Colonic mucosa (tissue), 4 donors: ENCODE results near the gene SKAP2. TPM values are rescaled to one million over a fixed set of nuclear protein-coding genes. Genes with fewer than 3 reads are reported as not detected.

Source experiments
- DNase-seq: peaks from one replicate; pipeline ENCODE4 v3.0.0-alpha.2; 2020
- H3K27ac ChIP-seq: fragments of 200-600 bp; one replicate; pipeline ENCODE4 v1.8.0; 2021
- H3K27me3 ChIP-seq: fragments of 200-600 bp; one replicate; pipeline ENCODE4 v1.8.0; 2021
- H3K36me3 ChIP-seq: fragments of 200-600 bp; one replicate; pipeline ENCODE4 v1.8.0; 2021
- H3K4me1 ChIP-seq: fragments of 200-600 bp; one replicate; pipeline ENCODE4 v1.8.0; 2021; ENCODE audit warnings: mild to moderate bottlenecking
- H3K4me3 ChIP-seq: fragments of 200-600 bp; one replicate; pipeline ENCODE4 v1.8.0; 2021
- H3K9ac ChIP-seq, 2 donors: one replicate each; pipeline ENCODE4 v1.7.0; 2013; ENCODE audit warnings: control low read depth in 2 of 2, low read depth in 2 of 2, low read length in 2 of 2
- H3K9me3 ChIP-seq: fragments of 200-600 bp; one replicate; pipeline ENCODE4 v1.8.0; 2021
- intact Hi-C: fragments of 100-400 bp; cut with DNase I; formaldehyde crosslinking; loops from one replicate; pipeline ENCODE4 v1.14.1; 2022
- total RNA-seq, 2 donors: library from RNA; stranded (reverse); fragmentation: NEBNext Ultra II Directional in 1 of 2; extraction: Animal tissue kit (Norgen Biotek cat#: 25700) in 1 of 2; gene quantifications; one replicate each; pipeline ENCODE4 v1.2.1, GENCODE V29; 2021
- TF ChIP-seq, protein P1 (sequence below): fragments of 200-600 bp; IDR thresholded peaks from one replicate; pipeline ENCODE4 v1.8.0; 2022; ENCODE audit warnings: antibody characterized with exemption, mild to moderate bottlenecking
- donor health status: healthy.
- donor health status: DM: no; HTN: no; CAD: no.
- donor health status: DM: no; HTN: no; CAD: no.

SKAP2 gene
- total RNA-seq, 2 donors from 2014 or later, result 41.6 to 46.9 TPM

DNA sequence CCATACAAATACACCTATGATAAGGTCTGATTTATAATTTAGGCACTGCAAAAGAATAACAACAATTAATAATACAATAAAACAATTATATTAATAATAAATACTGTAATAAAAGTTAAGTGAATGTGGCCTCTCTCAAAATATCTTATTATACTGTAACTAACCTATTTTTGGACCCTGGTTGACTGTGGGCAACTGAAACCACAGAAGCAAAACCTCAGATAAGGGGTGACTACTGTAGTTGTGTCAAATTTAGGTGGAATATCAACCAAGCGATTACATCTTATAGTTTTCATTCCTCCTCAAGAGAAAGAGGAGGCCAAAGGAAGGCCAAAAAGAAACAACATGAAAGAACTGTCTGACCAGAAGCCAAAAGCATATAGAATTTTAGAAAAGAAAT is 103.9 kb downstream of the SKAP2 start:
- Histone ChIP-seq H3K27ac (no peak overlapping the region), H3K27me3 (no peaks in the 10 kb centered on the region), H3K4me3 (no peak overlapping the region), H3K9me3 (no peaks in the 10 kb centered on the region), H3K9ac (no peak overlapping the region), H3K36me3 (no peaks in the 10 kb centered on the region), H3K4me1 (no peaks in the 10 kb centered on the region)
- TF ChIP-seq, protein P1, sequence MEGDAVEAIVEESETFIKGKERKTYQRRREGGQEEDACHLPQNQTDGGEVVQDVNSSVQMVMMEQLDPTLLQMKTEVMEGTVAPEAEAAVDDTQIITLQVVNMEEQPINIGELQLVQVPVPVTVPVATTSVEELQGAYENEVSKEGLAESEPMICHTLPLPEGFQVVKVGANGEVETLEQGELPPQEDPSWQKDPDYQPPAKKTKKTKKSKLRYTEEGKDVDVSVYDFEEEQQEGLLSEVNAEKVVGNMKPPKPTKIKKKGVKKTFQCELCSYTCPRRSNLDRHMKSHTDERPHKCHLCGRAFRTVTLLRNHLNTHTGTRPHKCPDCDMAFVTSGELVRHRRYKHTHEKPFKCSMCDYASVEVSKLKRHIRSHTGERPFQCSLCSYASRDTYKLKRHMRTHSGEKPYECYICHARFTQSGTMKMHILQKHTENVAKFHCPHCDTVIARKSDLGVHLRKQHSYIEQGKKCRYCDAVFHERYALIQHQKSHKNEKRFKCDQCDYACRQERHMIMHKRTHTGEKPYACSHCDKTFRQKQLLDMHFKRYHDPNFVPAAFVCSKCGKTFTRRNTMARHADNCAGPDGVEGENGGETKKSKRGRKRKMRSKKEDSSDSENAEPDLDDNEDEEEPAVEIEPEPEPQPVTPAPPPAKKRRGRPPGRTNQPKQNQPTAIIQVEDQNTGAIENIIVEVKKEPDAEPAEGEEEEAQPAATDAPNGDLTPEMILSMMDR, result no peak
- intact Hi-C loops, result no loop called here
- DNase-seq, result no peak

DNA sequence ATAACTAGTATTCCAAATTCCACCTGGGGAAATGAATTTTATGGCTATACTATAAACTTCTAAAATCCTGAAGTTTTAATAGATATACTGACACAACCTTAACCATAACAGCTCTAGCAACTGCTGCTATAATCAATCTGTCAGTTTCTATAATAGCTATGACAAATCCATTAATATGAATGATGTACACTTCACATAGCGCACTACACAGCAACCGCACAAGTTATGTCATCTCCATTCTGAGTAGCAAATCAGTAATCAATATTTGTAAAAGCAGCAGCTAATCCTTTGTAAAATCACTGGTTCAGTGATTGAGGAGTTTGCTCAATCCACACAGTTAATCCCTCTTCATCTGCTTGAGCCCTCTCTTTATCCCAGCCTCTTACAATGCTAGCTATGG is 105.3 kb downstream of the SKAP2 start:
- TF ChIP-seq, protein P1, result no peak
- DNase-seq, result no peak
- H3K9me3 ChIP-seq, result no peaks in the 10 kb centered on the region

DNA sequence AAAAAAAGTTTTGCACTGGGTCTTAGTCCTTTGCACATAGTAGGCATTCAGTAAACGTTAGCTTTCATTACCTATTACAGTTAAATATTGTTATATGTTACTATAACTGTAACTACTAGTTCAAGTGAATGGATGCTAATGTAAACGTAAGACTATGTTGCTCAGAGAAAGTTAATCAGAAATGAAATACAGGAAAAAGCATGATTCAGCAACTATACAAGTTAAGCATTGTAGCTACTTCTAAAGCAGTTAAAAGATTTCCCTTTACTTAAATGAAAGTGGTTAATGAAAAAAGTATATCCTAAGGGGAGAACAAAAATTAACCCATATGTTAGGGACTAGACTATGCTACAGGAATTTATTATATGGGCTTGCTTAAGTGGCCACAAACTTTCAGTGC is 121.2 kb downstream of the SKAP2 start:
- no peak overlapping the region for H3K9ac ChIP-seq
- intact Hi-C loops, result no loop called here
- no peaks in the 10 kb centered on the region for H3K27me3 ChIP-seq
- no peak overlapping the region for H3K27ac ChIP-seq
- H3K9me3 ChIP-seq, result no peaks in the 10 kb centered on the region
- H3K4me3 ChIP-seq, result no peak overlapping the region
- no peaks in the 10 kb centered on the region for H3K36me3 ChIP-seq
- H3K4me1 ChIP-seq, result no peaks in the 10 kb centered on the region
- TF ChIP-seq, protein P1, result no peak
- DNase-seq, result no peak

More for the DNA sequence above, 105.3 kb downstream of the SKAP2 start:
- Histone ChIP-seq H3K9ac (no peak overlapping the region), H3K4me3 (no peak overlapping the region), H3K36me3 (no peaks in the 10 kb centered on the region), H3K27ac (no peak overlapping the region), H3K27me3 (no peaks in the 10 kb centered on the region), H3K4me1 (no peaks in the 10 kb centered on the region)
- intact Hi-C loops, result no loop called here

DNA sequence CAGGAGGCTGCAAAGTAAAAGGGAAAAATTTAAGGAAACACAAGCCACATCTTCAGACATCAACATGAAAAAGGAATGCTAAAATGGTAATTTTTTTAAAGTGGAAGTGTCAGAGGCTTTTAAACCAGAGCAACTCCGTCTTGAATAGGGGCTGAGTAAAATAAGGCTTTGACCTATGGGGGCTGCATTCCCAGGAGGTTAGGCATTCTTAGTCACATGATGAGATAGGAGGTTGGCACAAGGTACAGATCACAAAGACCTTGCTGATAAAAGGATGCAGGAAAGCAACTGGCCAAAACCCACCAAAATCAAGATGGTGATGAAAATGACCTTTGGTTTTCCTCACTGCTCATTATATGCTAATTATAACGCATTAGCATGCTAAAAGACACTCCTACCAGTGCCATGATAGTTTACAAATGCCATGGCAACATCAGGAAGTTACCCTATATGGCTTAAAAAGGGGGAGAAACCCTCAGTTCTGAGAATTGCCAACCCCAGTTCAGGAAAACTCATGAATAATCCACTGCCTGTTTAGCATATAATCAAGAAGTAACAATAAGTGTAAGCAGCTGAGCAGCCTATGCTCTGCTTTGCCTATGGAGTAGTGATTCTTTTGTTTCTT is 128.3 kb downstream of the SKAP2 start:
- no peak overlapping the region for H3K27ac ChIP-seq
- no peaks in the 10 kb centered on the region for H3K36me3 ChIP-seq
- TF ChIP-seq, protein P1, result no peak
- no peak overlapping the region for H3K4me3 ChIP-seq
- intact Hi-C loops, result no loop called here
- DNase-seq, result no peak
- H3K27me3 ChIP-seq, result no peaks in the 10 kb centered on the region
- no peaks in the 10 kb centered on the region for H3K4me1 ChIP-seq
- H3K9me3 ChIP-seq, result no peaks in the 10 kb centered on the region
- no peak overlapping the region for H3K9ac ChIP-seq

DNA sequence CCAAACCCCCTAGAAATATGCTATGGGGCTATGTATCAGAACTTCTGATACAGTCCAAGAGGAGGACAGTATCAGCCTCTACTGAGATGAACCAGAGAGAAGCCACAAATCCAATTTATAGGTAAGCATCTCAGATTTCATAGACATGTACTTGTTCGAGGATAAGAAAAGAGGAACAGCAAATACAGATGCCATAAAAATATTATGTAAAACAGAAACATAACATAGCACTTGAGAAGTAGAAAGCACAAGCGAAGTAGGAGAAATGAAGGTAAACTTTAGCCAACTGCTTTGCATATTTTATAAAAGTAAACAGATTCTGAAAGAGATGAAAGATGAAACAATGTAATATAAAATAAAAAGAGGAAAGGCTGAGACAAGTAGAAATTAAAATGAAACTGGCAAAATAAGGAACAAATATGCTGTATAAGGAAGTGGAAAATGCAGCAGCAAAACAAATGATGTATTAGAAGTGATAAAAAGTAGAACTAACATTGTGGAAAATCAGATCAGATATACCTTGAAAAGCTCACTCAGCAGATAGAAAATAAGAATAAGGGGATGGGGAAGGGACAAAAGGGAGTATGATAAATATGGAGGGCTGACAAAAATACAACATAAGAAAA is 135.1 kb downstream of the SKAP2 start:
- DNase-seq, result no peak
- no peak overlapping the region for H3K27ac ChIP-seq
- H3K27me3 ChIP-seq, result no peaks in the 10 kb centered on the region
- H3K9me3 ChIP-seq, result no peaks in the 10 kb centered on the region
- no peak overlapping the region for H3K9ac ChIP-seq
- no peaks in the 10 kb centered on the region for H3K36me3 ChIP-seq
- intact Hi-C loops, result loop anchor here (10.0 kb wide), 1 partner anchor 46 kb away; no protein-coding TSS in a partner anchor
- no peaks in the 10 kb centered on the region for H3K4me1 ChIP-seq
- TF ChIP-seq, protein P1, result no peak
- H3K4me3 ChIP-seq, result no peak overlapping the region
